Stimulated activated CD4-positive, alpha-beta T cell treated with anti-CD3 and anti-CD28 coated beads, Interleukin-4, amount 100 ng/mL, for 1 hour (primary cell): ENCODE measurements around the gene CCDC38.
"Not testable (repeated sequence)": the region's sequence is repeated elsewhere in the genome, so short reads cannot be mapped to it uniquely, and the experiment has no call there.

Experiments used
- DNase-seq: peaks from one replicate; pipeline ENCODE4 v3.0.0-alpha.2; 2020

CCDC38 gene

DNA sequence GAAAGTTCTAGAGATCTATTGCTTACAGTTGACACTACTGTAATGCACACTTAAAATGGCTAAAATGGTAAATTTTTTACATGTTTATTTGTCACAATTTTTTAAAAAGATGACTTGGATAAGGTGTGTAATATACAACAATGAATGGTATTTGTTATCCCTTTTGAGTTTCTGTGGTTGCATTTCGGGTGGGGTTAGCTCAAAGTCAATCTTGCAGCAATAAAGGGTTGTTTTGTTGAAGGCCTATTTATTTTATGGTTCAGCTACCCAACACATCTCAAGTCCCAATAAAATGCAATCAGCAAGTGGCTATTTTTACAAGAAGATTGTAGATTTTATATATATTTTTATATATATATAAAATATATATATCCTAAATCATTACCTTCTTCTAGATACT, 61.5 kb downstream of the CCDC38 start:
- DNase-seq: no peak

GRCh38 chr12:95877622-95878021, 64.8 kb downstream of the CCDC38 start:
- no peak for DNase-seq

DNA sequence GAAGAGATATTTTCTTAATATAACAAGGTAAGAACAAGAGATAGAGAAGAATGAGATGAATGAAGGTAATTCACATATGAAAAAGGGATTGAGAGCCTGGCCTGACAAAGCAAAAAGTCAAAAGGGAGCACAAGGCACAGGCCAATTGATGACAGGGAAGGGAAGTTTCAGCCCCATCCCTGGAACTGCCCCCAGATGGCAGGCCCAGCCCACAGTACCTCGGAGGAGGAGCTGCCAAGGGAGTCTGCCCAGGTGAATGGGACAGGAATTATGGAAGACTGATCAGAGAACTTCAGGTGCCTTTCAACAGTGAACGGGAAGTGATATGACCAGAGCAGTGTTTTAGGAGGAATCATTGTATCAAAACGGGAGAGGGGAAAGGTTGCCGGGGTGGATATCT, 68.0 kb downstream of the CCDC38 start:
- DNase-seq: no peak

DNA sequence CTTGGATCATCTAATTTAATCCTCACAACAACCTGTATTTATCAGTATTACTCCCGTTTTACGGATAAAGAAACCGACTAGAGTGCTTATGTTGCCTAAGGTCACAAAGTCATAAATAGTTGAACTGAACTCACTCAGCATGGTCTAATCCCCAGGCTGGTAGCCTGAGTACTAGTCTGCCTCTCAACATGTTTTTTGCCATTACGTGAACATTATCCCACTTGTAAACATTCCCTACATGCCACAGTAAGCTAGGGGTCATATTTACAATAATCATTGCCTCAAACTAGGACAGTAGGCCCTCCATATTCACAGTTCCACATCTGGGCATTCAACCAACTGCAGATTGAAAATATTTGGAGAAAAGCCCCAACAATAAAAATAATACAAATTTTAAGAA, 71.5 kb downstream of the CCDC38 start:
- DNase-seq: no peak

DNA sequence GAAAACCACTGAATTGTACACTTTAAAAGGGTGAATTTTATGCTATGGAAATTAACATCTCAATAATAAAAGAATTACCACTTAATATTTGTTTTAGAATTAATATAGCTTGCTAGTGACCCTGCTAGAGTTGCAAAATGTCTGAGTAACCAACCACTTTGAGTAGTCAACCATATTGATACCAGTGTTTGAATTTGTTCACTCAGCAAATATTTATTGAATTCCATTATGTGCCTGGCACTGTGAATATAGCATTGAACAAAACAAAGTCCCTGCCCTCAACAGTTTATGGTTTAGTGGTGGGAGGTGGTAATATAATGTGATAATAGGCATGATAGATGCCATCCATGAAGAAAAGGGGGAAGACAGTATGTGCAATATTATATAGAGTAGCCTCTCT, 79.1 kb downstream of the CCDC38 start:
- DNase-seq: no peak

DNA sequence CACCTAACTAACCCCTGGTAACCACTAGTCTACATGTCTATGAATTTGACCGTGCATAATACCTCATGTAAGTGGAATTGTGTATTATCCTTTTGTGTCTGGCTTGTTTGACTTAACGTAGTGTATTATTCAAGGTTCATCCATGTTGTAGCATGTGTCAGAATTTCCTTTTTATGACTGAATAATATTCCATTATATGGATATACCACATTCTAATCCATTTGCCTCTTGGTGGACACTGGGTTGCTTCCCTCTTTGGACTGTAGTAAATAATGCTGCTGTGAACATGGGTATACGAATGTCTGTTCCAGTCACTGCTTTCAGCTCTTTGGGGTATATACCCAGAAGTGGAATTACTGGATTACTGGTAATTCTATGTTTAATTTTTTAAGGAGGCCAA, 80.4 kb downstream of the CCDC38 start:
- DNase-seq: no peak

GRCh38 chr12:95859947-95860850, 82.2 kb downstream of the CCDC38 start:
- no peak for DNase-seq

GRCh38 chr12:95859344-95859816, 83.0 kb downstream of the CCDC38 start:
- DNase-seq: no peak

- DNase-seq: peak; percentile 86
These were observed 83.7 kb downstream of the CCDC38 start, which contains the start of gene SNRPF for GRCh38 chr12:95858451-95859343. Gene SNRPF (plus strand): TSS chr12:95858952. CDS start chr12:95859074, 122 bp downstream.

GRCh38 chr12:95857799-95858198, 84.6 kb downstream of the CCDC38 start:
- no peak for DNase-seq

- DNase-seq: no peak
These were observed 85.3 kb downstream of the CCDC38 start for GRCh38 chr12:95857156-95857555.

DNA sequence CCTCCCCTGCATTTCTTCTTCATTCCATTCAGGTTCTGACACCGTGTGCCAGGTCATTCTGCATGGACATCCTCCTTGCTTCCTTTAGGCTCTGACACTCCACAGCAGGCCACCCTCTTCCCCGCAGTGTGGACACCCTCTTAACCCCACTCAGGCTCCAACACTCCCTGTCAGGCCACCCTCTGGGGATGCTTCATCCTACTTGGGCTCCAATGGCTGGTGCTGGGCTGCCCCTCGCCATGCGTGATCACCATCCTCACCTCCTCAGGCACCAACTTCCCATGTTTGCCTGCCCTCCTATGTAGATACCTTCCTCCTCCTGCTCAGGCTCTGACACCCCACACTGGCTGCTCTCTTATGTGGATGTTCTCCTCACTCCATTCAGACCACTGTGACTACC, 90.3 kb downstream of the CCDC38 start:
- DNase-seq: no peak

DNA sequence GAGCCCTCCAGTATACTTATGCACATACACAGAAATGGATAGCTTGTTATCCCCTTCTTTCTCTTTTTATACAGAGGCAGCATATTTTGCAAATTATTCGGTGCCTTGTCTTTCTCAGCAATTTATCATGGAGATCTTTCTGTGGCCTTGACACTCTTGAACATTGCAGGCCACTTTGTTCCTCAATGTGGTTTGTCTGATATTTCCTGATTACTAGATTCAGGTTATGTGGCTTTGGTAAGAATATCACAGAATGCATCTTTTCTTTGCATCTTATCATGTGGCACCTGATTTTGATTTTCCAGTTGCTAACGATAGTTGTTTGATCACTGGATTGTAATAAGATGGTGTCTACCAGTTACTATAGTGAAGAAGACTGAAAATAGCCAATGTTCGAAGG, 90.8 kb downstream of the CCDC38 start:
- no peak for DNase-seq

DNA sequence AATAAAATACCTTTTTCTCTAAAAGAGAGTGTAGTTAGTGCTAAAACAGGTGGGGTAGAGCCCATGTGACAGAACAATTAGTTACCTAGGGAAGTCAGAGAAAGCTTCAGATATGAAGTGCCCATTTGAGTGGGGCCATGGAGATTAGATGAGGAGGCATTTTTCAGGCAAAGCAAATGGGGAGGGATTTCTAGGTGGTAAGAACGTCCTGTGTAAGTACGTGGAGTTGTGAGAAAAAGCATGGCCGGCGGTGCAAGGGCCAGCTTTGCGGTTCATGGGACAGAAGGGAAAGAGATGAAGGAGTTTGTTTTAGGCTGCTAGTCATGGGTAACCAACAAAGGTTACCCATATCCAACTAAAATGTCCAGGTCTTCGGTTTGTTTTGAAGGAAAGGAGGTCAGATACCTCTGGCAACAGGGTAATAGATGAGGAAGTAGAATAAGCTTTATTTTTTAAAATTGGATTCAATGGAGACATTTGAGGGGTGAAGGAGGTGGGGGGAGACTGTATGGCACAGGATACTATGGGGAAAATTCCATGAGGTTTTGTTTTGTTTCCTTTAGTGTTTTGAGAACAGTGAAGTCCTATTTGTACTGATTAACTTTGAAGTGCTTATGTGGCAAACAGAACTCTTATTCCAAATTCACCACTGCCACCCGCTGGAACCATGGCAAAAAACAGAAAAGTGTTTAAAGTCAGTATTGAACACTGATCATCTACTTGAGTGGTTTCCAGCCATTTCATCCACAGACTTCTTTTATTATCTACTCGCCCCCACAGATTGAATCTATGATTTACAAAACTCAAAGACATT, 93.6 kb downstream of the CCDC38 start:
- no peak for DNase-seq

DNA sequence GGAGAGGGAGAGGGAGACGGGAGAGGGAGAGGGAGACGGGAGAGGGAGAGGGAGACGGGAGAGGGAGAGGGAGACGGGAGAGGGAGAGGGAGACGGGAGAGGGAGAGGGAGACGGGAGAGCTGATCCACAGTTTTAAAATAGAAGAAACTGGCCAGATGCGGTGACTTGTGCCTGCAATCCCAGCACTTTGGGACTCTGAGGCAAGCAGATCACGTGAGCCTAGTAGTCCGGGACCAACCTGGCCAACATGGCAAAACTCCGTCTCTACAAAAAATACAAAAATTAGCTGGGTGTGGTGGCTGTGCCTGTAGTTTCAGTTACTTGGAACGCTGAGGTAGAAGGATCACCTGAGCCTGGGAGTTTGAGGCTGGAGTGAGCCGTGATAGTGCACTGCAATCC, 100.0 kb downstream of the CCDC38 start:
- not testable (repeated sequence) for DNase-seq

DNA sequence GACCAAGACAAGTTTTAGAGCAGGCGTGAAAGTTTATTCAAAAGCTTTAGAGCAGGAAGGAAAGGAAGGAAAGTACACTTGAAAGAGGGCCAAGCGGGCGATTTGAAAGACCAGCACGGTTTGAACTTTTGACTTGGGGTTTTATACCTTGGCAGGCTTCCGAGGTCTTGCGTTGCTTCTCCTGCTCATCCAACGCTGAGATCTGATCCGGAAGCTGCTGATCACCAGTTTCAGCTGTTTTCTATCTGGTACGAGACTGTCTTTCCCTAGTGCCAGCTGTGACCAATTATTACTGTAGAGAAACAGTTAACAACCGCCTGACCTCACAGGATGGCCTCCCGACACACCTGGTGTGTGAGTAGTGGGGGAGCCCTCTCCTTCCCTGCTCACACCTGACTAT, 104.3 kb downstream of the CCDC38 start:
- no peak for DNase-seq

GRCh38 chr12:95837240-95838038, 105.0 kb downstream of the CCDC38 start:
- no peak for DNase-seq

DNA sequence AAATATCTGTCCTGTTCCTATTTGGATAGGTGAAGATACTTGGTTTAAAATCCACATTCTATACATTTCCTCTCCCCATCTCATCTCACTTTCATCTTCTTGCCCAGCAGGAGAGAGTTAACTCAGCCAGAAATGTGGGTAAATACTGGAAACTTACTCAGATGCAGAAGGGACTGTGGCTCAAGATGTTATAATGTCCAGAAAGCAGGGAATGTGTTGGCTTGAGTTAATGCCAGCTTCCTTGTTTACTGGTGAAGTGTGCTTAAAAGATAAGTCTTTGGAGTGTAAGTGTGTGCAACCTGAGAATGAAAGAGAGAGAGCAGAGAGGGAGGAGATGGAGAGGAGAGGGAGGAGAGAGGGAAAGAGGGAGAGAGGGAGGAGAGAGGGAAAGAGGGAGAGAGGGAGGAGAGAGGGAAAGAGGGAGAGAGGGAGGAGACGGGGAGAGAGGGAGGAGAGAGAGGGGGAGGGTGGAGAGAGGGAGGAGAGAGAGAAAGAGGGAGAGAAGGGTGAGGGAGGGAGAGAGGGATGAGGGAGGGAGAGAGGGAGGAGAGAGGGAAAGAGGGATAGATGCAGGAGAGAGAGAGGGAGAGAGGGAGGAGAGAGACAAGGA, 105.7 kb downstream of the CCDC38 start:
- no peak for DNase-seq

- DNase-seq: no peak
These were observed 106.2 kb downstream of the CCDC38 start for GRCh38 chr12:95836185-95836609.

DNA sequence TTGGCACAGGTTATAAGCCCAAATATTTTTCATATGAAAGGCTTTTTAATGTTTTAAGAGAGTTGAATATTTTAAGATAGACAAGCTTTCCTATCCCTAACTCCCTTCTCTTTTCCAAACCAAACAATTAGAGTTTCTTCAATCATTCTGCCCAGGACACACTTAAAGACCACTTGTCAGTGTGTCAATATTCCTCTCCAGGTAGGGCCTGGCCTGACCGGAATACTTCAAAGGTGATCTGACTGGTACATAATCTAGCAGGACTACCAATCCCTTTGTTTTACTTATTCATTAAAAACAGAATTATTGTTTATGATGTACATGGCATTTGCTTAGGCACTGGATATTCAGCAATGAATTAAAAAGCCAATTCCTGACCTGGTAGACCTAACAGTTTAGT, 107.8 kb downstream of the CCDC38 start:
- no peak for DNase-seq

DNA sequence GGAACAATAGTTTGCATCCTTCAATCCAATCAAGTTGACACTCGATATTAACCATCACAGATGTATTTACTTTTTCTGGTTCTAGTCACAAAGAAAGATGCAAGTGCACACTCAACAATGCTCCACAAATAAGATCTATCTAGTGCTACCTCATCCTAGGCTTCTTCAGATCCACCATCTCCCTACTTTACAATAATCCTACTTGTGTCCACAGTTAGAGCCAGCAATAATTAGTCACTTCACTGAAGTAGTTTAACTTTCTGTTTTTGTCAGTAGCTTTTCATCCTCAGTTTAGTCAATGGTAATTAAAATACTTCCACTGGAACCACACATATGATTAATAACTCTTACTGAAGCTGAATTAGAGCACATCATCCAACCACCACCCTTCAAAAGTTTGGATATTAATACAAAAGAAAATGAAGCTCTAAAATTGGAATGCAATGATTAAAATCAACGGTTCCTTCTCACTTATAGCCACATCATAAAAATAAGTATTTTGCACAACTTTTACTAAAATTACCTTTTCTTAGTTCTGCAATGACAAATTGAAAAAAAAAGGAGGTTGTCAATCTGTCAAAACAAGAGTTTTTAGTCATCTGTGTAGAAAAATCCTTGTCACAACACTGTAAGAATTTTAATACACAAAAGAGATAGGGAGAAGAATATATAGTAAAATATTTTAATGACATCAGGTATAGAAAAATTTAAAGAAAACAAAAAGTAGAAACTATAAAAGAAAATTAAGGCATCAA, 111.9 kb downstream of the CCDC38 start:
- DNase-seq: no peak
